Measurements from ENCODE around the gene EDNRA.

Gene EDNRA

DNA sequence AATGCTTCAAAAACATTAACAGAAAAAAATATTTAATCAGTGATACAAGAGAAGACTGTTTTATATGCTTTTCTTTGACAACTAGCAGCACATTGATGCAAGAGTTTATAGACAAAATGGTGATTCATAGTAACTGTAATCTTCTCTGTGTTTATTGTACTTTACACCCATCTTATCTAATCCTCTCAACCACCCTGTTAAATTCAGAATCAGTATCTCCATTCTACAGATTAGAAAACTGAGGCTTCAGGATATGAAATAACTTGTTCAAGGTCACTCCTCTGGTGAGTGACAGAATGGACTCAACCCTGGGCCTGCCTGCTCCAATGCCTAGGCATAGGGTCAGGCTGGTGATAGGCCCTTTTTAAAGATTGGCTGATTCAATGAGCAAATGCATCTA, 110.2 kb downstream of the EDNRA start:
- DNase-seq = no peak

DNA sequence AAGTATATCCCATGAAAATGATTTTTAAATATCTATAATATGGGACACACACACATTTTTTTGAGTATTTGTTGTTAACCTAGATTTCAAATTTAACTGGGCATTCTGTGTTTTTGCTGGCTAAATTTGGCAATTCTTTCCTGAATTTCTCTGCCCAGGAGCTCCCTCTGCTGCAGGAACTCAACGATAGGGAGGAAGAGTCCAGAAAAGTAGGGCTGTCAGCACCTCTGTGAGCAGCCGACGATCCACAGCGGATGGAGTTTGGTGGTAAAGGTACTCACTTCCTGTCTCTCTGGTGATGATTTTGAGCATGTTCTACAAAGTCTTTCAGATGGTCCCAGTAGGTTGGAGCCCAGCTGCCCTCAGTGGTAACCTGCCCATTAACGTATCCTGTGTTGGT, 113.2 kb downstream of the EDNRA start:
- DNase-seq = no peak
